Middle frontal gyrus (tissue), 1 donor: ENCODE data around the gene MVD.

Experiments used
- DNase-seq: peaks from one replicate; pipeline ENCODE4 v3.0.0-alpha.2; 2015; ENCODE audit warnings: low spot score; ENCODE audit errors: extremely low spot score

The MVD gene

DNA sequence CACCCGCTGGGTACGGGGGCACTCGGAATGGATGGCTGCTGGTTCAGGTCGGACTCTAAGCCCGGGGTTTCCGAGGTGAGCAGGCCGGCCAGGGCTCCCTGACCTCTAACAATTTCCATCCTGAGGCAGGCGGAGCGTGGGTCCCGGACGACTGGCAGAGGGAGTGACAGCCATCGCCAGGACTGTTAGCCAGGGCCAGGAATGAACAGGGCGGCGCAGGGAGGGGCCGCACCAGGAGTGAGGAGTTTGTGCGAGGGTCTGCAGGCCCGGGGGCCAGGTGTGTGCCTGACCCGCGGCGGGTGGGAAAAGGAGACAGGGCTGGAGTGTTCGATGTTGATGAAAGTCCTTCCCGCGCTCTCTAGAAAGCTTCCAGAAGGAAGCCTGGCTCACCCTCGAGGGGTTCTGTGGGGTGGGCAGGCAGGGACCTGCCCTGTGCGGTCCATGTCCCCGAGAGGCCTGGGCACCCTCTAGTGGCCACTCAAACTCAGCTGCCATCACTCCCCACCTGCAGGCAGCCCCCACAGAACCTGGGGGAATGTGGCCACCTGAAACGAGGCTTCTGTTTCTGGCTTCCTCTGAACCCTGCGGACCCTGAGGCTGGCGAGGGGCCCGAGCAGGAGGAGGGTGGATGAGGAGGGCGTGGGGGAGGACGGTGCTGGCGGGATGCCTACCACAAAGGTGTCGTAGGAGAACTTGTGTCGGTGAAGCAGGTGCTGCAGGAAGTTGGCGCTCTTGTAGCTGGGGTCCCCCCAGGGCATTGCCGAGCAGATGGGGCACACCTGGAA is 35.1 kb upstream of the MVD start:
- no peak for DNase-seq

DNA sequence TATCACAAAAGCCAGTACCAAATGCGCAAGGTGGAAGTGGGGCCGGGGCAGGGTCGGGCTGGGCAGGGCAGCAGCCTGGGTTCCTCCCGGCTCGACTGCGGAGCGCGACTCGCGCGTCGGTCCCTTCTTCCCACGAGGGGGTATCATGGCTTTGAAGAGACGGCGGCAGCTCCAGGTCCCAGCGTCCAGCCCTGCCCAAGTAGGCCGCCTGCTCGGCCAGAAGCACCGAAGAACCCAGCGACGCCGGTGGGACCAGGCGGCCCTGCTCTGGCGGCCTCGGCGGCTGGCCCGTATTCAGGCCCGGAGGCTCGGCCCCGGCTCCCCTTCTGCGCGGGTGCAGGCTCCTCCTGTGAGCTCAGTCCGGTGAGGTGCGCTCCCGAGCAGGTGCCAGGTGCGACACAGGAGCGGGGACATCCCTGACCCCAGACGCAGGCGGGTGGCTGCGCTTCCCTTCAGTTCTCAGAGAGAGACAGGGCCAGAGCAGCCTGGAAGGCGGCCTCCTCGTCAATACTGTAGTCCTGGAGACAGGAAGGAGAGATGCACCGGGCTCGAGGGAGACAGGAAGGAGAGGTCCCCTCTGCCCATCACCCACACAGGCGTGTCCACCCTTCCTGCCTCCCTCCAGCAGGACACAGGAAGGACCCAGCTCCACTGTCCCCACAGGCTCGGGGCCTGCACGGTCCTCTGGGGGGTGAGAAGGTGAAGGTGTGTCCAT is 34.4 kb upstream of the MVD start:
- DNase-seq = no peak

DNA sequence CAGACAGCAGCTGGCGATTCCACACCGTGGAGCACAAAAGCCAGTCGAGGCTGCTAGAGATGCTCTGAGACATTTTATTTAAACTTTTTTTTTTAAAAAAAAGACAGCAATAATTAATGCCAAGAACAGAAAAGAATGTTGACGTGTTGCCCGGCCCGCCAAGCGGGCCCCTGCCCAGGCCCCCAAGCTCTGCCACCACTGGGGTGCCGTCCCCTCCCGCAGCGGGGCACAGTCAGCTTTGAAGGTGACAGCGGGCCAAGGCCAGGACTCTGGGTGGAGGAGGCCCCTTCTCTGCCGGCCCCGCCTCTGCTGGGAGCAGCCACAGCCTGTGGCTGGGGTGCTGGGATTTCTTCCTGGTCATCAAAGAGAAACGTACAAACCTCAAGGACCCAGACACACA is 33.5 kb upstream of the MVD start:
- DNase-seq = no peak

DNA sequence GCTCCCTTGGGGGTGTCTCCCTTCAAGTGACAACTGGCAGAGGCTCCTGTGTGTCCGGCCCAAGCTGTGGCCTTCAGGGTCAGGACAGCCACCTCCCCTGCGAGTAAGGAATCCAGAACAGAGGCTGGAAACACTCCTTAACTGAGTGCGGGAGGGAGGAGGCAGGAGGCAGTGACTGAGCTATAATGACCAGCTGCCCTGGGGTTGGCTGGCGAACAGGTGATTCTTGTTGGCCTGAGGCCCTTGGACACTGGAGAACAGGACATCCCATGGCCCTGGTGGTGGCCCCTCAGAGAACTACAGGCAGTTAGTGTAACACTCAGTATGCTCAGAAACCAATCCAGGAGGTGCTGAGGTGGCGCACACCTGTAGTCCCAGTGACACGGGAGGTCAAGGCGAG is 32.9 kb upstream of the MVD start:
- DNase-seq = no peak

DNA sequence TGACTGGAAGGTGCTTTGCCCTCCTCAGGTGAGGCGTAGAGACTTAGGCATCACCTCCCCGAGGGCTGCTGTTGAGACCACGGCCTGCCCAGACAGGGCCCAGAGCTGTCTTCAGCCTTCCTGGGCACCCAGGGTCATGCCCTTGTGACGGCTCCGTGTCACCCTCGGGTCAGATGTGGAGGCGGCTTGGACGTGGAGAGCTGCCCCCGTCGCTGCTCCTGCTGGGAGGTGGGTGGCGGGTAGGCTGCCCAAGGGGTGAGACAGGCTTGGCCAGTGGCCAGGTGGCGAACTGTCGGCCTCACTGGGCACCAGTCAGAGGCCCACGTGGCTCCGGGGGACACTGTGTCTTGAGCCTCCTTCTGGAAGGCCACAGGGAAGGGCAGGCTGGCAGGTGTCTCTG is 32.3 kb upstream of the MVD start:
- DNase-seq = no peak

DNA sequence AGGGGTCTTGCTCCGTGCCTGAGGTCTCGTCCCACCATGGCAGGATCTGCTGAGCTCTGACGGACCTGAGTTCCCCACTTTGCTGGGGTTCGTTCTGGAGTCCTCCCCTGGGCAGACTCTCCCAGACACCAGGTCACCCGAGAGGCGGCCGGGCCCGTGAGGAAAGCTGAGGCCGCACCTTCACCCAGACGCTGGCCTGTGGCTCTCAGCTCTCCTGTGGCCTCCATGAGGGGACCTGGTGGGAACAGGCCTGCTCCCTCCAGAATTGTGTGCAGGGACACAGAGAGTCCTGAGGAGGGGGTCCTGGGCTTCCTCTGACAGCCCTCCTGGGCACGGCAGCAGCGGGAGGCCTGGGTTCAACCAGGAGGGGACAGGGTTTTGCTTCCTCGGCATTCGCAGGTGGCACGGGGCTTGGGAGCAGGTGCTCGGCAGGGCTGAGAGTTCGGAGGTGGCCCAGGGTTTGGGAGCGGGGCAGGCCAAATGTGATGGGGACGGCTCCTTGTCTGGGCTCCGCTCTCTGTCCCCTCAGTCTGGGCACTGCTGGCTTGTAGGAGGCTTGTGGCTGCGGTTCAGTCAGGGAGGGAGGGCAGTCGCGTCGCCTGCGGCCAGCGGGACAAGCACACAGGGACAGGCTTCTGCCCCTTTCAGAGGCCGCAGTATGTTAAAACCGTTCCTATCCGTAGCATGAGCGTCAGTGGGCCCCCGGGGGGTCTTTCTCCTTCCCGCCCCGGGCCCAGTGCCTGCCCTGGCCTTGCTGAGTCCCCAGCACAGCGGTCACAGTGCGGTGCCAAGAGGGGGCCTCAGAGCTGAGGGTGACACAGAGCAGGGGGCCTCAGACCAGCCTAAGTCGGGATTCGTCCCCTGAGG is 31.6 kb upstream of the MVD start:
- no peak for DNase-seq

DNA sequence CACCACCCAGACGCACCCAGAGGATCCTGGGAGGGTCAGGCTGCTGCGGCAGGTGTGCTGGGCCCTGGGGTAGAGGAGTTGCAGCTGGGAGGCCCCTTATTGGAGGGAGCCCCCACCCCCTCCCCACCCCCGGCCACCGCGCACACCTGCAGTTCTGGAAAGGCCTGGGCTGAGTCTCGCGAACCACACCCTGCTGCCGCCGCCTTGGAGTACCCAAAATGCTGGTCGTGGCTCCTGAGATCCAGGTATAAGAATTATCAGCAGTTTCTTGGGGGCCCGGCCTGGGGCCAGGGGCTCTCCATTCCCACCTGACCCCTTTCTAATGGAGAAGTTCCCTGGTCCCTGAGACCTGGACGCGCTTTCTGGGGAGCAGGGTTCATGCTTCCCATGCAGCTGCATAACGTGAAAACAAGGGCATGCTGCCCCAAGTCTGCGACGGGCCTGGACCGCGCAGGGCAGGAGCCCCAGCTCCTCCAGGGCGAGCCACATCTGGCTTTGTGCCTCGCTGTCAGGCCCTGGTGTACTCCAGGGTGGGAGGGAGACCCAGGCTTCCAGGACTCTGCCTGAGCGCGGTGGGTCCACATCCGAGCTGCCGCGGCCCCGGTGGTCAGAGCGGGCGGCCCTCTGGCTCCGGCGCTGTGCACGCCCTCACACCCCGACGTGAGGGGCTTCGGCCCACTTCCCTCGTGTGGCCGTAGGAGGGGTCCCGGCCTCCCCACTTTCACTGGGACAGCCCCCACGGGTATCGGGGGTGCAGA is 30.7 kb upstream of the MVD start:
- no peak for DNase-seq

DNA sequence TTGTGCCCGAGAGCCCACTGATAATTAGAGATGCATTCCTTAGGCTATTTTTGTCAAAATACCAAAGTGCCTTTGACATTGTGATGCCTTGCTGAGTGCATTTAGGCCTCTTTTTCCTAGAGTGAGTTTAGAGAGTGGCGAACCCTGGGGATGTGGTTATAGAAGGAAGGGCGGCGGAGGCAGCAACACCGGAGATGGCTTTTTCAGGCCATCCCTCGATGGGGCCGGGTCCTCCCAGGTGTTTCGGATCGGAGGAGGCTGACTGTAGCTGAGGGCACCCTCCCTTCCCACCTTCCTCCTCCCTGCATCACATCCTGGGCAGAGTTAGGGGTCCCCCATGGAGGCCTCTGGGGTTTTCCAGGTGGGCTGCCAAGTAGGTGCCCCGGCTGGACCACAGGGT is 30.0 kb upstream of the MVD start:
- DNase-seq = no peak

DNA sequence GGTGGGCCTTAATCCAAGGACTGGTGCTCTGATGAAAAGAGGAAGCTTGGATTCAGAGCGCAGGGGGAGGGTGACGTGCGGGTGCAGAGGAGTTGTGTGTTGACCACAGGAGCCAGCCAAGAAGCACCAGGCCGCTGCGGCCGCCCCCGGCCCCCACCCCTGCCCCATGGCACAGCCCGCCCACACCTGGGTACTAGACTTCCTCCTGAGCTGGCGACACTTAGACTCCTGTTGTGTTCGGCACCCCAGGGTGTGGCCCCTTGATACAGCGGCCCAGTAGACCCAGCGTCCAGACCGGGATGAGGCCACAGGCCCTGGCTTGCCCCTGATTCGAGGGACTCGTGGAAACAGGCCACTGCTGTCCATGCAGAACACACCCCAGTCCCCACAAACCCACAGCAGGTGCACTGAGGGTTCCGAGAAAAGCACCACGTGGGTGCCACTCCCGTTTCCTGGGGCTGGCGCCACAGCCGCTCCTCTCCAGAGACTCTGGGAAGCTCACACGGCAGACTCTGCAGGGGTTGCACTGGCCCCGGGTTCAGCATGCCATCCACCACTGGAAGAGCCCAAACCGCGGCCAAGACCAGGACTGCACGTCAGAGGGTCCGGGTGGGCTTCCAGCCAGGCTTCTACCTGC is 29.2 kb upstream of the MVD start:
- DNase-seq = no peak

DNA sequence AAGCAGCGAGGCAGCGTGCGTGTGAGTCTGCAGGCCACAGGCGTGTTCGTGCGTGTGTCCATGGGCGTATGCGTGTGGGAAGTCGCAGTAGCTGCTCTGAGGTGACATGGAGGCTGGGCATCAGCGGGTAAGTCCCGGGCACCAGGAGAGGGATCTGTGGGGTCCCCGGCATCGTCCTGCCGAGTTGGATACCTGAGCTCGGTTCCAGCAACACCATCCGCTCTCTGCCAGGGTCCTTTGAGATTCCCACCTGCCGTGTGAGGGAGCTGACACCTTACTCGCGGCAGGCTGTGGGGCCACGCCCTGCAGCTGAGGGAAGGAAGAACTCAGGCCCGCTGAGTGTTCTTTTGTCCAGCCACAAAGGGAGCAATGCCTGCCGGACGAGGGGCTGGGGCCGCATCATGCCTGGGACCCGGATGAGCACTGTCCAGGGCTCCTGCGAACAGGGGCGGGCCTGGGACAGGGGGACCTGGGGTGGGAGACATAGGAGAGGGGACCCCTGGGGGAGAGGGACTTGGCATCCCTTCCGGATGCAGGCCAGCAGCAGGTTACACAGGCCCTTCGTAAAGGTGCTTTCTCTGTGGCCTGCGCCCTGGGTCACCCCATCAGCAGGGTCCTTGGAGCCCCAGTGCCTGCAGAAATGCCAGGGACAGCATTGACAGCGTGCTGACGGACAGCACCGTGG is 28.4 kb upstream of the MVD start:
- no peak for DNase-seq

DNA sequence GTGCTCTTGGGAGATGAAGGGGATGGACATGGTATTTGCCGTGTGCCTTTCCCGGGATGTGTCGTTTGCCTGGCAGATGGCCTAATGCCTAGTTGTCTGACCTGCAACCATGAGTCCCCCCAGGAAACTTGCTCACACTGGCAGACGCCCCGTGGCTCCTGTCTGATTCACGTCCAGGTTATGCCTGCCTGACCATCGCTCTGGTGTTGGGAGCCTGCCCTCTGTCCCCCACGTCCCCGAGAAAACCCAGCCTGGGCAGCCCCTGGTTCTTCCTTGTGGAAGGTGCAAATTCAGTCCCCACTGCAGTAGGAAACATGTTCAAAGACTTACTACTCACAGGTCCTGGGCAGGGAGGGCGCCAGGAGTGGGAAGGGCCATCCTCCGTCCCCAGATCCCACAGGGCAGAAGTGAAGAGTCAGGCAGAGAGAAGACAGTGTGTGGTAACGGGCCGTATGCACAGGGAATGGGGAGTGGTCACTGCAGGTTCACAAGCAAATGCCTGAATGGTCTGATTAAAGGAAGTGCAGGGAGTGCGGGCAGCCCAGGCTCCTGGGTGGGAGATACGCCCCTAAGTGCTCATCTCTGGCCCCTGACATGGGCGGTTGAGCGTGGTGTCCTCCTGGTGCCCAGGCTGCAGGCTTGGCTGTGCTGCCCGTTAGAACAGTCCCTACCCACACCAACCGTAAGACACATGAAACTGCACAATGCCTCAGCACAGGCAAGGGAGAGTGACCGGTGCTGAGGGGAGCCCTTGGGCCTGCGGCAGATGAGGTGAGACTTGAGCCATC is 27.6 kb upstream of the MVD start:
- no peak for DNase-seq

DNA sequence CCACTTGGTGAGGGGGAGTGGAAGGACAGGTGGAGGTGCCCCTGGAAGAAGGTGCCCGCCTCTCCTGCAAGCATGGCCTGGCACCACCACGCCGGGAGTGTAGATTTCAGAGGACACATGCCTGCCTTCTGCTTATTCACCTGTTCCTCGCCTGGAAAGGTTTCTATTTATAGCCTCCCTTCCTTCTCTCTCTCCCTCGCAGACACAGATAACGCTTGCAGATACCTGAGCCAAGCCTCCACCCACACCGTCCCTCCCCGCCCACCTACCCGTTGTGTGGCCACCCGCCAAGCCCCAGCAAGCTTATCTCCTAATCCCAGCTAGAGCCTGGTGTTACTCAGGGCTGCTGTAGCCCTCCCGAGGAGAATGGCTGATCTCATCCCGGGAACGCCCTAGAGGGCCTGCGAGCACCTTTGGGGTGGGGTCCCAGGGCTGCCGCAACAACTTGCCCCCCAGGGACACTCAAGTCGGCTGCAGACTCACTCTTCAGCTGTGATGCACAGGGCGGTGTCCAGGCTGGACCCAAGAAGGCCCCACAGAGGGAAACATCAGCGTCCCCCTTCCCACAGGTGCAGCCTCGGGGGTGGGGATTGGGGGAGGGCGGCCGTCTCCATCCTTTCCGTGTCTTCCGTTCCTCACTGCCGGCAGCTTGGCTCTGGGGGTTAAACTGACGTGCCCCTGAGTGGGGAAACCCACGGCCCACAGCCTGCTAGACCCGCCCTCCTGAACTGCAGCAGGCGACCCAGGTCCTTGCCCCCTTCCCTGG is 25.3 kb upstream of the MVD start:
- no peak for DNase-seq

DNA sequence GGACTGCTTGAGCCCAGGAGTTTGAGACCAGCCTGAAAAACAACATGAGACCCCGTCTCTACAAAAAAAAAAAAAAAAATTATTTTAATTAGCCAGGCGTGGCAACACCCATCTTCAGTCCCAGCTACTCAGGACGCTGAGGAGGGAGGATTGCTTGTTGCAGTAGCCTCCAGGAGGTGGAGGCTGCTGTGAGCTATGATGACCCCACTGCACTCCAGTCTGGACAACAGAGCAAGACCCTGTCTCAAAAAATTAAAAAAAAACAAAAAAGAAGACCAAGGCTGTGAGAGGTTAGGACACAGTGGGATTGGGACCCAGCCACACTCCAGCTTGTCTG is 24.8 kb upstream of the MVD start:
- DNase-seq = no peak

DNA sequence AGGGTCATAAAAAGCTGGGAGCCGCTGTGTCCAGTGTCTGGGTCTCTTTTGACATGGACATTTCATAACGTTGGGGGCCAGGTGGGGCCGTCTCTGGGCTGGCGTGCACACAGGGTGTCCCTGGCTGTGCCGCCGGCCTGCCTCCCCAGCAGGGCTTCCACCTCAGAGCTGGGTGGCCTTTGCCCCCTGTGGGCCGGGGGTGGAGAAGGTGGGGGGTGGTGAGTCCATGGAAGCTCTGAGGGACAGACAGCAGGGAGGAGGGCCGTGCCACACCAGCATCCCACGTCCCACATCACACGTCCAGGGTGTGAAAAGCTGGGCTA is 24.3 kb upstream of the MVD start:
- DNase-seq = no peak

DNA sequence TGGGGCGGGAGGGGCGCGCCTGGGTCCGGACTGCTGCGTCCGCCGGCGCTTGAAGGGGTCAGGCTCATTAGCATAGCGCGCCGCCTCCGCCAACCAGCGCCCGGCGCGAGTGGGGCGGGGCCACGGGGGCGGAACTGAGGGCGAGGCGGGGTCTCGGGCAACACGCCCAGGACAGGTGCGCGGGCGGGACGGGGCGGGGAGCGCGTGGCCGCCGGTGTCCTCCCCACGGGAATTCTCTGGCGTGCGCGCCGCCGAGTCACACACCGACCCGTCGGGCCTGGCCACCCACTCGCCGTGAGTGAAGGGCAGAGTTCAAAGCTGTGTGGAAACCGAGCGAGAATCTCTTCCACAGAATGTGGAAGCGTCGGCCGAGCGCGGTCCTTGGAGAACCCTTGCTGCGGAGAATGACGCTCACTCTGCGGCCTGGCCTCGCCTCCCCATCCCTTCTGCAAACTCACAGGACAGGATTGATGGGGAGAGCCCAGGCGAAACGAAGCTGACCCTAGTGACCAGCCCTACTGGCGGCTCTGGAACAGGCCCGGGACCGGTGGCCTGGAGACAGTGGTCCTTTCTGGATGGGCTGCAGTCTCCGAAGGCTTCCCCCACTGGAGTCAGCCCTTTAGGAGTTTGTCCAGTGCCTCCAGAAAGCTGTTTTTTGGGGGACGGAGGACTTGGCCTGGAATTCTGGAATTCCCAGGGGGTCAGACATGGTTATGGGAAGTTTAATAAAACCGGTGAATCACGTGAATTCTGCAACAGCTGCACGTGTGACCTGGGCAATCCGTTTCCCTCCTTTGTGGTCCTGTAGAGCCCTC is 23.8 kb upstream of the MVD start, which contains the start of gene SNAI3:
Gene SNAI3 (minus strand): TSS at position 69 of the 815 bp plus-strand sequence. CDS start 101 bp downstream, outside the sequence.
- DNase-seq = no peak

DNA sequence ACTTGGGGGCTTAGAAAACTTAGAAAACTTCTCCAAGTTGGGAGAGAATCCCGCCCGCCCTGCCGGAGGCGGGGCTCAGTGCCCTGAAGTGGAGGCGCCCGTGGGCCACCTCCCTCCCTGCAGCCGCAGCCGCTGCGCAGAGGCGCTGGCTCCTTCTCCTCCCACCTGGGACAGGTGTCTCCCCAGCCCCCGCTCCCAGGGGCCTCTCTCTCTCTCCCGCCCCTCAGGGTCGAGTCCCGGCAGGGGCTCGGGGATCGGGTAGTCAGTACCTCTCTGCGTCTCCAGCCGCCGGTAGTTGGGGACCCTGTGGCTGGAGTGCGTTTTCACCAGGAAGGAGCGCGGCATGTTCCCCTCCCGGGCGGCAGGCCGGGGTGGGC is 23.2 kb upstream of the MVD start:
- no peak for DNase-seq

DNA sequence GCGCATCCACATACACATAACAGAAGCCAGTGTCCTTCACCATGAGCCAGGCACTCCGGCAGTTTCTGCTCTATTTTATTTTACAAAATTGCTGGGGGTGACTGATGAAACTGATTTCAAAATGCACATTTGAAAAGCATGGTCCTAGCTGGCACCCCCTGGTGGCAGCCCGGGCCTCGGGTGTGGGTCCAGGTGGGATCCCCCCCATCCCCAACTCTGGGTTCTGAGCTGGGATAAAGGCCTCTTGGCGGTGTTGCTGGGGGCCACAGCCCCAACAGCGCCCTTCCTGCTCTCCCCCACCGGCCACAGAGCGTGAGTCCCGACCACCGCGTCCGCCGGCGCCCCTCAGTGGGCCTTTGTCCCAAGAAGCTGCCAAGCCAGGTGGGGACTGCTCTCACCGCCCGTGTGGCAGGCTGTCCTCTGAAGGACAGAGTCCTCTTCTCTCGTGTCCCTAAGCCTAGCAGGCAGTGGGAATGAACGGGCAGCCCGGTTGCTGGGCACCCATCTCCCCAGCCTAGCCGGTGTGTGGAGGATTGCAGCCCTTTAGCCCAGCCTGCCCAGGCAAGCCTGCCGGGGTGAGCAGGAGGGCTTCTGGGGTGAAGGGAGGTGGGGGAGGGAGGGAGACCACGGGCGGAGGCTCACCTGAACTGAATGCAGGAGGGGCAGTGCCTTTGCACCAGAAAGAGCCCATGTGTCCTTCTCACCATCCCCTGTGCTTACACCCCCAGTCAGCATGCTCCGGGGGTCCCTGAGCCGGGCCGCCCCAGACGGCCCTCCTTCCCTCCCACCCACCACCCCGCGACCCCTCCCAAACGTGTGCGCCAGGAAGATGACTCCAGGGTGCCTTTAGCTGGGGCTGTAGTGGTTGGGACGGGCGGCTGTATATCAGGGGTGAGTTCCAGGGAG is 22.5 kb upstream of the MVD start:
- DNase-seq = no peak
